Progenitor cell of endocrine pancreas (in vitro differentiated cells): ENCODE data around the gene CHD5. TPM values are rescaled to one million over a fixed set of nuclear protein-coding genes. Genes with fewer than 3 reads are reported as not detected.

Experiments
- DNase-seq: peaks from one replicate; pipeline ENCODE4 v3.0.0; 2021; ENCODE audit warnings: low spot score; ENCODE audit not compliant: unreplicated experiment
- H3K27ac Mint-ChIP-seq: 2 replicates; pipeline ENCODE4 v1.8.0; 2021; ENCODE audit warnings: mild to moderate bottlenecking, moderate library complexity, mixed read lengths
- H3K27me3 Mint-ChIP-seq: 2 replicates; pipeline ENCODE4 v1.8.0; 2021; ENCODE audit warnings: mixed read lengths
- H3K36me3 Mint-ChIP-seq: 2 replicates; pipeline ENCODE4 v1.8.0; 2022; ENCODE audit warnings: mixed read lengths; ENCODE audit not compliant: insufficient read depth
- H3K4me1 Mint-ChIP-seq: 2 replicates; pipeline ENCODE4 v1.8.0; 2021; ENCODE audit warnings: low read depth, mixed read lengths
- H3K4me3 Mint-ChIP-seq: 2 replicates; pipeline ENCODE4 v1.8.0; 2021; ENCODE audit warnings: low read depth, mild to moderate bottlenecking, moderate library complexity, mixed read lengths
- H3K9me3 Mint-ChIP-seq: 2 replicates; pipeline ENCODE4 v1.8.0; 2021; ENCODE audit warnings: low read depth, mixed read lengths
- CTCF ChIP-seq: fragments of 200-600 bp; sonication (generic); IDR thresholded peaks from one replicate; pipeline ENCODE4 v1.5.0; 2021; ENCODE audit warnings: antibody characterized with exemption, mild to moderate bottlenecking; ENCODE audit not compliant: unreplicated experiment
- total RNA-seq: library from RNA; stranded (reverse); gene quantifications from 2 replicates; pipeline ENCODE4 v1.2.1, GENCODE V29; 2021

The CHD5 gene
- total RNA-seq, 1 donor from 2014 or later = 0.77 TPM

DNA sequence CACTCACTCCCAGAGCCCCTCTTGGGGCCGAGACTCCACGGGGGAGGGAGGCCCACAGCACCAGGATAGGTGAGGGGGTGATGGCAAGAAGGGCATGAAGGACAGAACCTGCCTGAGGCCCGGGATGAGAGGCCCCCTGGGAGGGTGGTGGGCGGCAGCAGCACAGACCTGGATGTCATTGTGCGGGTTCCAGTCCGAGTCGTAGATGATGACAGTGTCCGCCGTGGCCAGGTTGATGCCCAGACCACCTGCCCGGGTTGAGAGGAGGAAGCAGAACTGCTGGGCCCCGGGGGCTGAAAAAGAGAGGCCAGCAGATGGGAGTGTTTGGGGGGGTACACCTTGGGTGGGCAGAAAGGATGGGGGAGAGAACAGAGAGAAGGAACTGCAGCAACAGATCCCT, 50.1 kb downstream of the CHD5 start:
- H3K36me3 Mint-ChIP-seq = peaks cover 2% of the 10 kb centered on the region
- no peaks in the 10 kb centered on the region for H3K4me1 Mint-ChIP-seq
- H3K27me3 Mint-ChIP-seq = peaks cover 24% of the 10 kb centered on the region
- no peak overlapping the region for H3K4me3 Mint-ChIP-seq
- peaks cover 11% of the 10 kb centered on the region for H3K9me3 Mint-ChIP-seq
- no peak for TF ChIP-seq CTCF
- DNase-seq = no peak
- no peak overlapping the region for H3K27ac Mint-ChIP-seq

- no peak for DNase-seq
- Mint-ChIP-seq H3K9me3 (peaks cover 11% of the 10 kb centered on the region), H3K4me1 (no peaks in the 10 kb centered on the region), H3K4me3 (no peak overlapping the region), H3K27ac (no peak overlapping the region), H3K36me3 (peaks cover 2% of the 10 kb centered on the region), H3K27me3 (peaks cover 24% of the 10 kb centered on the region)
- no peak for TF ChIP-seq CTCF
Measured at GRCh38 chr1:6129313-6129712, 50.8 kb downstream of the CHD5 start.

GRCh38 chr1:6128276-6129081, 51.6 kb downstream of the CHD5 start:
- no peak for DNase-seq

GRCh38 chr1:6127587-6128163, 52.4 kb downstream of the CHD5 start:
- peaks cover 9% of the 10 kb centered on the region for H3K9me3 Mint-ChIP-seq
- H3K4me1 Mint-ChIP-seq = no peaks in the 10 kb centered on the region
- H3K27me3 Mint-ChIP-seq = peaks cover 22% of the 10 kb centered on the region
- no peak overlapping the region for H3K4me3 Mint-ChIP-seq
- peaks cover 2% of the 10 kb centered on the region for H3K36me3 Mint-ChIP-seq
- DNase-seq = peak; percentile 29
- H3K27ac Mint-ChIP-seq = no peak overlapping the region
- no peak for TF ChIP-seq CTCF

More at GRCh38 chr1:6128276-6129081, 51.6 kb downstream of the CHD5 start:
- H3K27me3 Mint-ChIP-seq = peaks cover 24% of the 10 kb centered on the region
- H3K4me3 Mint-ChIP-seq = no peak overlapping the region
- H3K4me1 Mint-ChIP-seq = no peaks in the 10 kb centered on the region
- H3K36me3 Mint-ChIP-seq = peaks cover 2% of the 10 kb centered on the region
- no peak overlapping the region for H3K27ac Mint-ChIP-seq
- TF ChIP-seq CTCF = no peak
- peaks cover 11% of the 10 kb centered on the region for H3K9me3 Mint-ChIP-seq

DNA sequence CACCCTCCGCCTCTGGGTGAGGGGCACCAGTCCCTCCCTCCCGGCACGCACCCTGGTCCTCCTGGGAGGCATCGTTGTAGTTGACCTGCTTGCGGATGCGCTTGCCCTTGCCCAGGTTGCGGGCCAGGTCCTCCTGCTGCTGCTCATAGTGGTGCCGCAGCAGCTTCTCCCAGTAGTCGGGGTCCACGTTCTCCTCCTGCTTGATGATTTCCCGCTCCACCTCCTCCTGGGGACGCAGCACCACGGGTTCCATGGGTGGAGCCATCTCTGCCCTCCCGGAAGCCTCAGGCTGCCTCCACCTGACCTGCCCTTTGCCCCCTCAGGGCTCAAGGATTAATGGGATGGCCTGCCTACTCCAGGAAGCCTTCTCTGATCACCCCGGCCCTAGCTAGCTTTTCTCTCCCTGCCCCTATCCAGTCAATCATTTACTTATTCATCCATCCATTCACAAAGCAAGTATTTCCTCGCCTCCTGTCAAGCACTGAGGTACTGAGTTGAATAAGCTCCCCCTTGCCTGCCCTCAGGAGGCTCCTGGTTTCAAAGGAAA, 53.5 kb downstream of the CHD5 start:
- Mint-ChIP-seq H3K27ac (no peak overlapping the region), H3K9me3 (no peaks in the 10 kb centered on the region), H3K4me3 (no peak overlapping the region), H3K4me1 (no peaks in the 10 kb centered on the region), H3K27me3 (peaks cover 13% of the 10 kb centered on the region), H3K36me3 (no peaks in the 10 kb centered on the region)
- DNase-seq = no peak
- TF ChIP-seq CTCF = no peak
